Muscle of leg (tissue), 11 donors: ENCODE results near the gene OR9Q1. TPM values are rescaled to one million over a fixed set of nuclear protein-coding genes. Genes with fewer than 3 reads are reported as not detected.

ENCODE experiments used
- DNase-seq: peaks from one replicate; pipeline ENCODE4 v3.0.0; 2013
- H3K27ac ChIP-seq: one replicate; pipeline ENCODE4 v1.5.1; 2013; ENCODE audit warnings: mild to moderate bottlenecking, low read length, control low read depth
- H3K27me3 ChIP-seq: one replicate; pipeline ENCODE4 v1.6.1; 2013; ENCODE audit warnings: low read length; ENCODE audit not compliant: control insufficient read depth, insufficient read depth
- H3K36me3 ChIP-seq: one replicate; pipeline ENCODE4 v1.6.1; 2013; ENCODE audit warnings: low read length; ENCODE audit not compliant: control insufficient read depth, insufficient read depth
- H3K4me1 ChIP-seq: one replicate; pipeline ENCODE4 v1.6.1; 2013; ENCODE audit warnings: low read length; ENCODE audit not compliant: control insufficient read depth, insufficient read depth
- H3K4me3 ChIP-seq: one replicate; pipeline ENCODE4 v1.5.1; 2013; ENCODE audit warnings: low read length, control low read depth
- H3K9me3 ChIP-seq: replicated peaks from 2 replicates; pipeline ENCODE4 v1.6.1; 2013; ENCODE audit warnings: low read depth, low read length; ENCODE audit not compliant: control insufficient read depth
- WGBS: methylation state at CpG from one replicate; pipeline ENCODE4 v1.1.5; 2013; ENCODE audit warnings: missing lambda C conversion rate; ENCODE audit not compliant: insufficient coverage; 5-methylcytosine and 5-hydroxymethylcytosine counted together
- polyA plus RNA-seq, 8 donors: library from polyadenylated mRNA; unstranded; fragments of 120-200 nt; gene quantifications; one replicate each; pipeline versions ENCODE4 v1.2.1 to v1.2.3, GENCODE V29; 2013; ENCODE audit warnings: inconsistent platforms in 1 of 8, low replicate concordance in 1 of 8; ENCODE audit not compliant: insufficient read length in 8 of 8, insufficient read depth in 1 of 8
- total RNA-seq: library from RNA; stranded (reverse); fragments of 120-200 nt; gene quantifications from one replicate; pipeline ENCODE4 v1.2.4, GENCODE V29; 2013

The OR9Q1 gene
- total and polyA plus RNA-seq, 9 donors = not detected

GRCh38 chr11:58059007-58059350 is 35.3 kb downstream of the OR9Q1 start:
- peak overlapping the region; percentile 70 for H3K27ac ChIP-seq
- H3K4me1 ChIP-seq = peaks cover 15% of the 10 kb centered on the region
- no peaks in the 10 kb centered on the region for H3K9me3 ChIP-seq
- no peaks in the 10 kb centered on the region for H3K36me3 ChIP-seq
- WGBS = no CpG with 5 or more reads among the region's 4 CpGs
- H3K4me3 ChIP-seq = no peak overlapping the region
- H3K27me3 ChIP-seq = no peaks in the 10 kb centered on the region
- peak; percentile 71 for DNase-seq

- H3K27me3 ChIP-seq = no peaks in the 10 kb centered on the region
- no peak overlapping the region for H3K27ac ChIP-seq
- no peaks in the 10 kb centered on the region for H3K9me3 ChIP-seq
- WGBS = 78% methylated on average over 3 of the region's 3 CpGs
- H3K4me3 ChIP-seq = no peak overlapping the region
- DNase-seq = no peak
- H3K36me3 ChIP-seq = no peaks in the 10 kb centered on the region
- peaks cover 15% of the 10 kb centered on the region for H3K4me1 ChIP-seq
These were observed 36.9 kb downstream of the OR9Q1 start for GRCh38 chr11:58060535-58060934.

- peaks cover 15% of the 10 kb centered on the region for H3K4me1 ChIP-seq
- 71% methylated on average over 4 of the region's 6 CpGs for WGBS
- H3K27me3 ChIP-seq = no peaks in the 10 kb centered on the region
- DNase-seq = no peak
- H3K9me3 ChIP-seq = no peaks in the 10 kb centered on the region
- H3K27ac ChIP-seq = no peak overlapping the region
- H3K36me3 ChIP-seq = no peaks in the 10 kb centered on the region
- no peak overlapping the region for H3K4me3 ChIP-seq
These were observed 37.4 kb downstream of the OR9Q1 start for GRCh38 chr11:58060939-58061672.

GRCh38 chr11:58061813-58062212 is 38.1 kb downstream of the OR9Q1 start:
- Histone ChIP-seq H3K9me3 (no peaks in the 10 kb centered on the region), H3K36me3 (no peaks in the 10 kb centered on the region), H3K4me1 (peaks cover 15% of the 10 kb centered on the region), H3K27ac (no peak overlapping the region), H3K4me3 (no peak overlapping the region), H3K27me3 (no peaks in the 10 kb centered on the region)
- no CpG with 5 or more reads among the region's 6 CpGs for WGBS
- no peak for DNase-seq

DNA sequence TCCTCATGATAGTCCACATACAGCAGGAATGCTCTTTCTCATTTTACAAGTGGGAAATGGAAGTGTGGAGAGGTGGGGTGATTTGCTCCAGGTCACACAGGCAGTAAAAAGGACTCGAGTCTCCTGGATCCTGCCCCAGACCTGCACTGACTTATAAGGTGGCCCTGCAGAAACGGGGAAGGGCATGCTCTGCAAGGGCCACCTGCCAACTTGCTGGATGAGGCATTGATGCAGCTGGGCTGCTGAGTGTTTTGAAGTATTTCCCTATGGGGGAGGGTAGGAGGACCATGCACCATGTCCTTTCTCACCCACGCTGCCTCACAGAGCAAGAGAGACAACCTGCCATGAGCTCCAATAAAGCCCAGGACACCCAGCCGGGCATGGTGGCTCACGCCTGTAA is 44.0 kb downstream of the OR9Q1 start:
- WGBS = 24% methylated on average over 2 of the region's 5 CpGs
- no peak overlapping the region for H3K4me3 ChIP-seq
- no peak overlapping the region for H3K27ac ChIP-seq
- H3K27me3 ChIP-seq = no peaks in the 10 kb centered on the region
- H3K36me3 ChIP-seq = no peaks in the 10 kb centered on the region
- no peak for DNase-seq
- H3K4me1 ChIP-seq = no peaks in the 10 kb centered on the region
- no peaks in the 10 kb centered on the region for H3K9me3 ChIP-seq

GRCh38 chr11:58068655-58069054 is 45.0 kb downstream of the OR9Q1 start:
- DNase-seq = no peak
- Histone ChIP-seq H3K27me3 (no peaks in the 10 kb centered on the region), H3K9me3 (no peaks in the 10 kb centered on the region), H3K27ac (no peak overlapping the region), H3K4me1 (no peaks in the 10 kb centered on the region), H3K4me3 (no peak overlapping the region), H3K36me3 (no peaks in the 10 kb centered on the region)
- 60% methylated on average over 2 of the region's 6 CpGs for WGBS

- 57% methylated on average over 1 of the region's 1 CpG for WGBS
- H3K27ac ChIP-seq = no peak overlapping the region
These were observed 46.9 kb downstream of the OR9Q1 start for GRCh38 chr11:58070585-58070984.

DNA sequence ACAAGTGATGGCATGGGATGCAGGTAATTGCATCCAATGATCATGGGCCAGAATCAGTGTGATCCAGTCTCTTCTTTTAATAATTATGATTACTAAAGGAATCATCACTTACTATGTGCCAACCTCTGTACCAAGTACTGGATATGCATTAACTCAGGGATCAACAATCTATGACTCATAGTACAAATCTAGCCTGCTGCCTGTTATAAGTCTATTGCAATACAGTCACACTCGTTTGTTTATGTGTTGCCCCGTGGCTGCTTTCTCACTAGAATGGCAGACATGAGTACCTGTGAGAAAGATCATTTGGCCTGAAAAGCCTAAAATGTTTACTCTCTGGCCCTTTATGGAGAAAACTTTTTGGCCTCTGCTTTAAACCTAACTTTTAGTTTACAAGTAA is 52.1 kb downstream of the OR9Q1 start:
- no peak for DNase-seq
- no peaks in the 10 kb centered on the region for H3K4me1 ChIP-seq
- WGBS = no CpG with 5 or more reads among the region's 2 CpGs

More at GRCh38 chr11:58070585-58070984, 46.9 kb downstream of the OR9Q1 start:
- Histone ChIP-seq H3K4me1 (no peaks in the 10 kb centered on the region), H3K9me3 (no peaks in the 10 kb centered on the region), H3K27me3 (no peaks in the 10 kb centered on the region), H3K4me3 (no peak overlapping the region), H3K36me3 (no peaks in the 10 kb centered on the region)
- DNase-seq = no peak

GRCh38 chr11:58086528-58086927 is 62.8 kb downstream of the OR9Q1 start:
- H3K27me3 ChIP-seq = no peaks in the 10 kb centered on the region
- H3K4me1 ChIP-seq = no peaks in the 10 kb centered on the region
- no peak overlapping the region for H3K27ac ChIP-seq
- no CpG with 5 or more reads among the region's 2 CpGs for WGBS
- no peaks in the 10 kb centered on the region for H3K36me3 ChIP-seq
- DNase-seq = no peak
- H3K4me3 ChIP-seq = no peak overlapping the region
- no peaks in the 10 kb centered on the region for H3K9me3 ChIP-seq

More for the DNA sequence above, 52.1 kb downstream of the OR9Q1 start:
- H3K4me3 ChIP-seq = no peak overlapping the region
- no peaks in the 10 kb centered on the region for H3K9me3 ChIP-seq
- no peaks in the 10 kb centered on the region for H3K27me3 ChIP-seq
- no peak overlapping the region for H3K27ac ChIP-seq
- no peaks in the 10 kb centered on the region for H3K36me3 ChIP-seq

- DNase-seq = no peak
- Histone ChIP-seq H3K9me3 (peaks cover under 1% of the 10 kb centered on the region), H3K27ac (no peak overlapping the region), H3K4me1 (no peaks in the 10 kb centered on the region), H3K4me3 (no peak overlapping the region), H3K27me3 (no peaks in the 10 kb centered on the region), H3K36me3 (no peaks in the 10 kb centered on the region)
- WGBS = no CpG with 5 or more reads among the region's 2 CpGs
These were observed 73.8 kb downstream of the OR9Q1 start for GRCh38 chr11:58097437-58097836.

GRCh38 chr11:58121096-58121495 is 97.4 kb downstream of the OR9Q1 start:
- Histone ChIP-seq H3K4me1 (no peaks in the 10 kb centered on the region), H3K4me3 (no peak overlapping the region), H3K27ac (no peak overlapping the region), H3K36me3 (no peaks in the 10 kb centered on the region), H3K27me3 (no peaks in the 10 kb centered on the region), H3K9me3 (peaks cover under 1% of the 10 kb centered on the region)
- DNase-seq = no peak
- no CpG with 5 or more reads among the region's 1 CpG for WGBS
